ENCODE data around the gene OLFML2A.
"Not testable (repeated sequence)": the region's sequence is repeated elsewhere in the genome, so short reads cannot be mapped to it uniquely, and the experiment has no call there.

OLFML2A gene

DNA sequence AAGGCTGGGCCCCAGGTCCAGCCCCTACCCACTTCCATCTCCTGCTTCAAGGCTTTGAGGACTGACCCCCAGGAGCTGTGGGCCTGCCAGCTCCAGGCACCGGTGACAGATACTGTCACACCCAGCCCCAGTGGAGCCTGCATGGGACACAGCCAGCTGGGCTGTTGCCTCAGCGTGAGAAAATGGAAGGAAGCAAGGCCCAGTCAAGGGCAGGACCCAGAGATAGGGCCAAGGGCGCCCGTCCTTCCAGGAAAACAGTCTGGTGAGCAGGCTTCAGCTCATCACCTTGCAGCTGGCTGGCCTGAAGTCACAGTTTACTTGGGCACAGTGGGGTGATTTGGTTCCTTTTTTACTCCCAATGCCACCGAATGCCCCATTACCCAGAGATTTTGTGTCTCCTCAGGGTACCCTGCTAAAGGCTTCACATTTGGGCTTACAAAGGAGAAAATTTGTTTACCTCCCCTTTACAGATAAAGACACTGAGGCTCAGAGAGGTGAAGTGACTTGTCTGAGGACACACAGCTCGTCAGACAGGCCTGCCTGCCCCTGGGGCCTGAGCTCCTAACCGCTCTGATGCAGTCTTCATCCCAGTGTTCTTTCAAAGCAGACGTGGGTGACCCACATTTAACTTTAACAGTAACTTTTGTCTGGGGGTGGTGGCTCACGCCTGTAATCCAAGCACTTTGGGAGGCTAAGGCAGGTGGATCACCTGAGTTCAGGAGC, 54.9 kb downstream of the OLFML2A start:
- no peak for DNase-seq

DNA sequence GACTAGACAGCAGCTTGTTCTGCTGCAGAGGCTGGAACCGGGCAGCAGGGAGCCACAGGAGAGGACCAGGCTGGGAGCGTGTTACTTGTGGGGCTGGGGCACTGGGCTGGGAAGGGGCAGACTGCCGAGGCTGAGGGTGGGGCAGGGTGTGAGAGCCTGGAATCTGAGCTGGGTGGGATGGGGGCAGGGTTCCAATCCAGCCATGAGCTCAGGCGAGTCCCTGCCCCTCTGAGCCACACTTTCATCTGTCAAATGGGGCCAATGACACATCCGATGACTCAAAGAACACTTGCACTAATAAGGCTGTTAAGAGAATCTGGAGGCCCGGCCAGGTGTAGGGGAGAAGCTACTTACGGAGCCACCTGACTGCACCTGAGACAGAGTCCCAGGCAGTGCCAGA, 57.7 kb downstream of the OLFML2A start:
- DNase-seq: no peak

DNA sequence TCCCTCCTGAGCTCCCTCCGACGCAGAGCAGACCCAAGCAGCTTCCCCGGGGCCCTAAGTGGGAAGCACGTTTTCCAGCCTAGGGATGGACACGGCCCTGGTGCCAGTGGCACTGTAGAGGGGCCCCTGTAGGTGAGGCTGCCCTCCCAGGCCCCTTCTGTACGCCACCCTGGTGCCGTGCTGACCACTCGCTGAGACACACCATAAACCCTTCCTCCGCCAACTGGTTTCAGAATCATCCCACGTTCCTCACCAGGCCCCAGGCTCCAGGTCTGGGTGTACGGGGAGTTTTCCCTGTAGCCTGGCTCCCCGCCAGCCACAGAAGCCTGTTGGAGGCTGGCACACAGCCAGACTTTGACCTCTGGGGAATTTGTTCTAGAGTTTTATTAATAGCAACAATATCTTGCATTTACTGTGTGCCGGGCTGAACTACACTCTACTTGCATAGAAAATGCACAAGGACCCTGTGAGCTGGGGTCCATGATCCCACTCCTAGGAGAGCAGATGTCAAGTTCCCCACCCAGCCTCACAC, 58.2 kb downstream of the OLFML2A start:
- peak; percentile 56 for DNase-seq

DNA sequence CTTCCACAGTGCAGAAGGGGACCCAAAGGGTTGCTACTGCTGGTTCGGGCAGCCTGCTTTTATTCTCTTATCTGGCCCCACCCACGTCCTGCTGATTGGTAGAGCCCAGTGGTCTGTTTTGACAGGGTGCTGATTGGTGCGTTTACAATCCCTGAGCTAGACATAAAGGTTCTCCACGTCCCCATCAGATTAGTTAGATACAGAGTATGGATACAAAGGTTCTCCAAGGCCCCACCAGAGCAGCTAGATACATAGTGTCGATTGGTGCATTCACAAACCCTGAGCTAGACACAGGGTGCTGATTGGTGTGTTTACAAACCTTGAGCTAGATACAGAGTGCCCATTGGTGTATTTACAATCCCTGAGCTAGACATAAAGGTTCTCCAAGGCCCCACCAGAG, 61.2 kb downstream of the OLFML2A start:
- DNase-seq: not testable (repeated sequence)

DNA sequence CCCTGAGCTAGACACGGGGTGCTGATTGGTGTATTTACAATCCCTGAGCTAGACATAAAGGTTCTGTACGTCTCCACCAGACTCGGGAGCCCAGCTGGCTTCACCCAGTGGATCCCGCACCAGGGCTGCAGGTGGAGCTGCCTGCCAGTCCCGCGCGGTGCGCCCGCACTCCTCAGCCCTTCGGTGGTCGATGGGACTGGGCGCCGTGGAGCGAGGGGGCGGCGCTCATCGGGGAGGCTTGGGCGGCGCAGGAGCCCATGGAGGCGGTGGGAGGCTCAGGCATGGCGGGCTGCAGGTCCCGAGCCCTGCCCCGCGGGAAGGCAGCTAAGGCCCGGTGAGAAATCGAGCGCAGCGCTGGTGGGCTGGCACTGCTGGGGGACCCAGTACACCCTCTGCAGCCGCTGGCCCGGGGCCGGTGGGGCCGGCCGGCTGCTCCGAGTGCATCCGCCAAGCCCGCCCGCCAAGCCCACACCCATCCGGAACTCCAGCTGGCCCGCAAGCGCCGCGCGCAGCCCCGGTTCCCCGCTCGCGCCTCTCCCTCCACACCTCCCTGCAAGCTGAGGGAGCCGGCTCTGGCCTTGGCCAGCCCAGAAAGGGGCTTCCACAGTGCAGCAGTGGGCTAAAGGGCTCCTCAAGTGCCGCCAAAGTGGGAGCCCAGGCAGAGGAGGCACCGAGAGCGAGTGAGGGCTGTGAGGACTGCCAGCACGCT, 61.8 kb downstream of the OLFML2A start:
- not testable (repeated sequence) for DNase-seq

DNA sequence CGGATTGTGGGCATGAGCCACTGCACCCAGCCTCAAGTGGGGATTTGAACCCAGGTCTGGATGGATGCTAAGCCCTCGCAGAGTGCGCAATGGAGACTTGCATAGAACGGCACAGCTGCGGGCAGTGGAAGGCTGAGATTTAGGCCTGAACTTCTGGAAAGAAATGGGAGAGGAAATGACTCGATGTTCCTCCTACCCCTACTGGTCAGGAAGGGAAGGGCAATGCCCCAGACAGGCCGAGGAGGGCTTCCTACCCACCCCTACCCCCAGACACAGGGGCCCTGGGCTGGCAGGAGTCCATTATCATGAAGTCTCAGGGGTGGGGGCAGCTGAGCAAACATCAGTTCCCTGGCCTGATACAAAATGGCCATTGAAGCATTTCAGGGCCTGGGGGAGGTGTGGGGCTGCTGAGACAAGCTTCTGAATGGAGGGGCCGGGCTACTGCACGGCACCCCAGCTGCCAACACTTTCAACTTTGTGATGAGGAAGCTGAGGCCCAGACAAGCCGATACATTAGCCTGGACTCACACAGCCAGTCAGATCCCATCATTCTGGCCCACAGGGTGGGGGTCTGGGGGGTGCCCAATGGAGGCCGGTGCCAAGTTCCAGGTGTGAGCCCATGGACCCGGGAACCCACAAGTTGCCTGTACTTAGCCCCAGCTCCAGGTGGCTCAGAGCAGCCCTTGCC, 62.8 kb downstream of the OLFML2A start:
- DNase-seq: no peak

DNA sequence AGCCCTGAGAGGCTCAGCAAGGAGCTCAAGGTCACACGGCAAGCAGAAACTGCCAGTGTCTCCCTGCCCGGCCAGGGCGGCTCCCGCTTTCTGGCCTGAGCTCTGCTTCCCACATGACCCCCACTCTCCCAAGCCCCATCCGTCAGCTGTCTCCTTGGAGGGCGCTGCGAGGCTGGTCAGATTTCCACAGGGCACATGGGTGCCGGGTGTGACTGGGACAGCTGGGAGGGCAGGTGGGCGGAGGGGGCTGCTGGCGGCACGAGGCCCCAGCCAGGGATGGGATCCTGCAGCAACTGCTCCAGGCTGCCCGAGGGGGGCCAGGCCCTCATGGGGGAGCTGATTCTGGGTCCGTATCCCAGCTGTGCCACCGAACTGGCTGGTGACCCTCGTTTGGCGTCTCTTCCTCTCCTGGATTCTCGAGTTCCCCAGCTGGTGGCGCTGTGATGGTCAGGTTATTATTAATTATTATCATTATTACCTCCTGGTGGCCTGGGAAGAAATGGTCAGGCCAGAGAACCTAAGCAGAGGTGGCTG, 63.4 kb downstream of the OLFML2A start:
- no peak for DNase-seq

DNA sequence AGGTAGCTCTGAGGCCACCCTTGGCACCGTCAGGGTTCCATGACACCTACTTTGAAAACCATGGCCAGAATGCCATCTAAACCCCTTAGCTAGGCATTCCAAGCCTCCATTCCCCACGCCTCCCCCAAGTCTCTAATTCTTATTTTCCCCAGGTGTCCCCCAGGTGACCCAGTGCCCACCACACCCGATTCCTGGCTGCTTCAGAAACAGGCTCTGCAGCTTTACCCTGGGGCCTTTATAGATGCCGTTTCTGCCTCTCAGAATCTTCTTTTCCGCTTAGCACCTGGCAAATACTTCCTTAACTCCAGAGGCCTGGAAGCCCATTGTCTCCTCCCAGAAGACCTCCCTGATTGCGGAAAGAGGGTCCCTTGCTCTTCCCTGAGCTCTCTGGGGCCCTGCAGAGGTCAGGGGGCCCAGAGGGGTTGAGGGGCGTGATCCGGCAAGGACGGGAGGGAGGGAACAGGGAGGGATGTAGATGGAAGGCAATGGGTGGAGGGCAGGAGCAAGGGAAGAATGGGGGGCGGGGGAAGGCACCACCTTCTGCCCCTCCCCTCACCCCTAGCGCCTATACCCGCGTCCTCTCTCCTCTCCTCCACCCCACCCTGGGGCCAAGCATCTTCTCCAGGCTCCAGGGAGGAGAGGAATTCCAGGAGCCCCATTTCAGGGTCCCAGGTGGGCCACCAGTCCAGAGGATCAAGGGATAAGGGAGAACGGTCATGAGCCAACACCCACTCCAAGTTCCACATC, 64.3 kb downstream of the OLFML2A start:
- DNase-seq: no peak

DNA sequence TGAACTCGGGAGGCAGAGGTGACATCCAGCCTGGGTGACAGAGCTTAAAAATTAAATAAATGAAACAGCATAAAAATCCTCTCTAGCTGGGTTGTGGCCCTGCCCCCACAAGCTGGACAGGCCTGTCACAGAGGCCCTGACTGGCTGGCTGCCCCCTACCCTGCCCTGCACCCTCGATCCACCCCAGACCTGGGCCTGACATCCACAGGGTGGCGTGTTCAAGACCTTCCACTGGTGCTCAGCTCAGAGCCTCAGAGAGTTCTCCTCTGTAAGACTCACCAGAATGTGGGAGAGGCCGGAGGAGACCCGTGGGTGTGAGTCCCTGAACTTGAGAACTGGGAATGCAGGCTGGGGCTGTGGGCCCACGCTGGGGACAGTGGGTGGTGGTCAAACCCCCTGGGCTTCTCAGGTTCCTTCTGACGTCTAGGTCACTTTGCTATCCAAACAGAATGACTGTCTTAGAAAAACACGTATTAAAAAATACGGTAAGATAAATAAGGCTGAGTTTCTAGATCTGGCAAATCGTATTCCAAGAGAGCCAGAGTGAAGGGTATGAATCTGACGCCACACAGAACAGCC, 66.6 kb downstream of the OLFML2A start:
- DNase-seq: no peak

DNA sequence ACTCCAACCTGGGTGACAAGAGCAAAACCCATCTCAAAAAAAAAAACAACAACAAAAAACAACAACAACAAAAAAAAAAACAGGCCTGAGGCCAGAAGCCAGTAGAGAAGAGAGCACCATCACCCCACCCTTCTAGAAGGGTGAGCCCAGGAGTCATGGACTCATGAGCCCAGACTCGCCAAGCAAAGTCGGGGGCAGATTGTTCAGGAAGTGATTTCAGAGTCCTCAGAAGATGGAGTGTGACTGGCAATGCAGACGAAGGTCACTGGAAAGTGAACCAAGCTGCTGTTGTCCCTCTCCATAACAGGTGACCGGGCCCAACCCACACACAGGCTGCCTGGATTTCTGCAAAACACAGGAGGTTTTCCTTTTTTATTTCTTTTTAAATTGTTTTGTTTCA, 67.4 kb downstream of the OLFML2A start:
- DNase-seq: no peak

DNA sequence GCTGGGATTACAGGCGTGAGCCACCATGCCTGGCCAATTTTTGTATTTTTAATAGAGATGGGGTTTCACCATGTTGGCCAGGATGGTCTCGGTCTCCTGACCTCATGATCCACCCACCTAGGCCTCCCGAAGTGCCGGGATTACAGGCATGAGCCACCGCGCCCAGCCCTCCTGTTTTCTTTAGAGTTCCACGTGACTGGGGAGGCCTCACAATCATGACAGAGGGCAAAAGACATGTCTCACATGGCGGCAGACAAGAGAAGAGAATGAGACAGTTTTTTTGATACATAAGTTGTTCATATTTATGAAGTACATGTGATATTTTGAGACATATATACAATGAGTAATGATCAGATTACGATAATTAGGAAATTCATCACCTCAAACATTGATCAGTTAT, 69.5 kb downstream of the OLFML2A start:
- not testable (repeated sequence) for DNase-seq

DNA sequence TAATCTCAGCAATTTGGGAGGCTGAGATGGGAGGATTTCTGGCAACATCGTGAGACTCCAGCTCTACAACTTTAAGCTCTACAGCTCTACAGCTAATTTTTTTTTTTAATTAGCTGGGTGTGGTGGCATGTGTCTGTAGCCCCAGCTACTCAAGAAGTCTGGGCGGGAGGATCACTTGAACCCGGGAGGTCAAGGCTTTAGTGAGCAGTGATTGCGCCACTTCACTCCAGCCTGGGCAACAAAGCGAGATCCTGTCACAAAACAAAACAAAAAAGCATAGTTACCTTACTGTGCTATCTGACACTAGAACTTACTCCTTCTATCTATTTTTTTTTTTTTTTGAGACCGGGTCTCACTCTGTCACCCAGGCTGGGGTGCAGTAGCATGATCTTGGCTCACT, 70.0 kb downstream of the OLFML2A start:
- no peak for DNase-seq

DNA sequence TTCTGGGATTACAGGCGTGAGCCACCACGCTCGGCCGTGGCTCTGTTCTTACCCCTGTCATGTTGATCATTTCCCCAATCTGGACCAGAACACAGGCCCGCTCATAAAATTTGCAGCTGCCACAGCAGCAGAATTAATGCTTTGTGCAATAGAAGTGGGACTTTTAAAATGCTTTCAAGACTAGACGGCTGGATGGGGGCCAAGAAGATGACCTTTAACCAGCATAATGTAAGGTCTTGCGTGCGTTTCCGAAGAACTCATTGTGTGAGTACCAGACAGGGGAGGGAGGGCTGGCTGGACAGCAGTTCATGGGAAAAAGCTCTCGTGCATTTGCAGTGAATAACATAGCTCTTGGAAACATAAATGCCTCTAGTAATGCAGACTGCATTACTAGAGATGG, 72.9 kb downstream of the OLFML2A start:
- no peak for DNase-seq

DNA sequence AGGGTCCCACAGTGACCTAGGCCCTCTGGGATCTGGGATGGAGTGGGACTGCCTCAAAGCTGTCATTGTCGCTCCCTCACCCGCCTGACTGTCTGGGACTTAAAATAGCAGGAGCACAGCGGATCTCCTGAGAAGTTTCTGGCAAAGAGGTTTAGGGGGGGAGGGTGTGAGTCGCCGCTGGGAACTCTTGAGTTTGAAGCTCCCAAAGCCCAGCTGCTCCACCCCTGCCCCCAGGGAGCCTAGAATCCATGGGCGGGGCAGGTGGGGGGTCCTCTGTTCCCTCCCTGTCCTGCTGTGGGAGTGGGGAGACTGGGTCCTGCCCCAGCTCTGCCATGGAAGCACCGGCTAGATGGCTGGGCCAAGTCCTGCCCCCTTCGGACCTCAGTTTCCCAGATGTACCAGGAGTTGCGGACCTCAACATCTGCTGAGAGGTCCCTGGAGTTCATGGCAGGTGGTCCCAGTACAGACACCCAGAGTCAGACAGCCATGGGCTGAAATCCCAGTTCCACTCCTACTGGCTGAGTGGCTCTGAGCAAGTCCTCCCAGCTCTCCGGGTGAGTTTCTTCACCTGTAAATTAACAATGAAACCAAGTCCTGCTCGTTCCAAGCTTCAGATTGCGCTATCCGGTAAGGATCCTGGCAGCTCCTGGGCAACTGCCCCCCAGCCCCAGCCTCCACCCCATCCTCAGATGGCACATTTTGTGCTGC, 75.3 kb downstream of the OLFML2A start:
- no peak for DNase-seq

DNA sequence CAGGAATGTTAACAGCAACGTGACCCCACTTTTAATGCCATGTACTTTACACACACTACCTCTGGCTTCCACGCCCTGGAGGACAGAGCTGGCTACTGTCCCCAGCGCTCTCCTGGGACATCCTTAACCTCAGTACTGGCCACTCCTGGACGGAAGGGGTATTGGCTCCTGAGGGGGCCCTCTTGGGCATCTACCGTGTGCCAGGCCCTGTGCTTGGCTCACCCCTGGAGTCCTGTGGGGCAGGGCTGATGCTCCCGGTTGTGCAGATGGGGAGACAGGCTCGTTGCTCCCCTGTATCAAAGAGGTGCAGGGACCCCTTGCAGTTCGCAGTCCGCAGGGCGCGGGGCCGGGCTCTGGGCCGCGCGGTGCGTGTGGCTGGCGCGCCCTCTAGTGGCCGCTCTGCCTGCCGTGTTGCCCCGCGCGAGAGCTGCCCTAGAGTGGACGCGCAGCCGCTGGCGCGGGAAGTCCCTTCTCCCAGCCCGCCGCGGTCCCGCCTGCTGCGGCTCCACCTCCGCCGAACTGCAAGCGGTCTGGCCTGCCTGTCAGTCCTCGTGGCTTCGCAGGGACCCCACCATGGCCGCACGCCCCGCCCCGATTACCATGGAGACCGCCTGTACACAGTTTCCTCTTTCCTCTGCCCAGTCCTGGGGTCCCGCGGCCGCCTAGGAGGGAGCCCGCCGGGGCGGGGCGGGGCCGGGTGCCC, 76.0 kb downstream of the OLFML2A start, which contains the start of gene WDR38:
Gene WDR38 (plus strand): TSS at position 632 of the 703 bp plus-strand sequence. CDS start 72 bp downstream, outside the sequence.
- peak; percentile 35 for DNase-seq

DNA sequence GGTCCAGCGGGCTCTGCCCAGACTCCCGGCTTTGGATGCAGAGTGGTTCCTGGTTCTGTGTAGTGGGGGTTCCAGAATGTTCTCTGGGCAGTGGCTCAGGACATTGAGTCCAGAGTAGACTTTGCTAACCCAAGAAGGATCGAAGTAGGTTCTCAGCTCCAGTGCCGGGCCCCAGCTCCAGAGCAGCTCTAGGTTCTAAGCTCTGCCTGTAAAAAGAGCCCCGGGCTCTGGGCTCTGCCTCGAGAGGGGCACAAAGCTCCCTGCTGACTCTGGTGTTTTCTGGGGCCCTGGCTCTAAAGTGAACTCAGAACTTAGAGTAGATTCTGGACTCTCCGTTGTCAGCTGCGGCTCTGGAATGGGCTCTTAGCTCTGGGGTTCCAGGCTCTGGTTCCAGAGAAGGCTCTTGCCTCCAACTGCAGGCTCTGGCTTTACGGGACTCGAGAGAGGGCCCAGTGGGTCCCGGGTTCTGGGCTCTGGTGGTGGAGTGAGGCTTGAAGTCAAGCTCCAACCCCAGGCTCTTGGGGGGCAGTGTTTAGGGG, 76.7 kb downstream of the OLFML2A start:
- no peak for DNase-seq

DNA sequence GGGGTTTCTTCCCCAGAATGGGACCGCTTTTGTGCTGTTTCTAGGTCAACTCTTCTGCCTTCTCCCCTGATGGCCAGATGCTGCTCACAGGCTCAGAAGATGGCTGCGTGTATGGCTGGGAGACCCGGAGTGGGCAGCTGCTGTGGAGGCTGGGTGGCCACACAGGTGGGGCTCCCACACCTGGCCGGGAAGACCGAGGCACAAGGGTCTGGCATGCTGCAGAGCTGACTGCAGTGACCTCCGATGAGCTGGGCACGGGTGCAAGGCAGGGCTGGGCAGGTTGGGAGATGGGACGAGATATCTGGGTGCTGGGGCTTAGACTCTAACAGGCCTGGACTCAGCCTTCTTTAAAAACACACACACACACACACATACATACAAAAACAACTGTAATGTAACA, 77.2 kb downstream of the OLFML2A start:
- no peak for DNase-seq

DNA sequence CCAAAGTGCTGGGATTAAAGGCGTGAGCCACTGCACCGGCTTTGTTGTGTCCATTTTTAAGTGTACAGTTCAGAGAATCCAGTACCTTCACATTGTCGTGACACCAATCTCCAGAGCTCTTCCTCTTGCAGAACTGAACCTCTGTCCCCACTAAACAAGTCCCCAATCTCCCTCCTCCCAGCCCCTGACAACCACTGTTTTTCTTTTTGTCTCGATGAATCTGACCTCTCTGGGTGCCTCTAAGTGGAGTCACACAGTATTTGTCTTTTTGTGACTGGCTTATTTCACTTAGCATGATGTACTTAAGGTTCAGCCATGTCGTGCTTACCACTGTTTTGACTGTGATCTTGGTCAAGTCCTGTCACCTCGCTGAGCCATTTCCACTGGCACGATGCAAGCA, 77.9 kb downstream of the OLFML2A start:
- DNase-seq: no peak

DNA sequence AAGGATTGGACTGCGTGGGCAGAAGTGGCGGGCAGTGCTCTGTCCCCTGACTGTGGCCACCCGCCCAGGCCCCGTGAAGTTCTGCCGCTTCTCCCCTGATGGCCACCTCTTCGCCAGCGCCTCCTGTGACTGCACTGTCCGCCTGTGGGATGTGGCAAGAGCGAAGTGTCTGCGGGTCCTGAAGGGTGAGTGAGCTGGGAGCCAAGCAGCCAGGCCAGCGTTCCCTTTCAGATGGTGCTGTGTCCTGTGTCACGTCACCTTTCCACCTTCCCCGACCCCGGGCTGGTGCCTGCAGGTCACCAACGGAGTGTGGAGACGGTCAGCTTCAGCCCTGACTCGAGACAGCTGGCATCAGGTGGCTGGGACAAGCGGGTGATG, 78.6 kb downstream of the OLFML2A start:
- no peak for DNase-seq

DNA sequence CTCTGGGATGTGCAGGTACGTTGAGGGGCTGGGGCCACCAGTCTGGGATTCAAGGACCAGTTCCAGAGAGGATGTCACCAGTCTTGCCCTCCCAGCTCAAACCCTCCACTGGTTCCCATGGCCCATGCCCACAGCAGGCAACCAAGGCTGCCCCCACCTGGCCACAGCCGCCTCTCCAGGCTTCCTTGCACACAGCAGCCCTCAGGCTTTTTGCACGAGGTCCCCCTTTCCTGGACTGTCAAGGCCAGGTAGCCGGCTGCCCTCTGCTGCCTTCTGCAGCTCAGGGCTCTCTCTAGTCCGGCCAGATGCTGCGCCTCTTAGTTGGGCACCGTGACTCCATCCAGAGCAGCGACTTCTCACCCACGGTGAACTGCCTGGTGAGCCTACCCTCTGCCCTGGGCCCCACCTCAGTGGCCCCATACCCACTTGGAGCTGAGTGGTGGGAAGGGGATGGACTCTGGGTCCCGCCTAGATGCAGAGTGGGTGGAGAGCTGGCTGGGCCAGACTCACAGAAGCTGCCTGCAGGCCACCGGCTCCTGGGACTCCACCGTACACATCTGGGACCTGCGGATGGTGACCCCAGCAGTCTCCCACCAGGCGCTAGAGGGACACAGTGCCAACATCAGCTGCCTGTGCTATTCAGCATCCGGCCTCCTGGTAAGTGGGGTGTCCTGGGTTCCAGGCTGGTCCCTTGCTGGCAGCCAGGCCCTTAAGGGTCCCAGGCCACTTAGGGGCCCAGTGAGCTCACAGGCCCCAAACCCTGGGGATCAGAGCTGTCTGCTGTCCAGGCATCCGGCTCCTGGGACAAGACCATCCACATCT, 79.2 kb downstream of the OLFML2A start:
- no peak for DNase-seq

Measured in NCI-H510A (cell line).